Sigmoid colon (tissue), 3 donors: ENCODE measurements around the gene GALM.

ENCODE experiments used
- CTCF ChIP-seq, 4 experiments: fragments of 450-650 bp in 3 of 4; fragments of 200-600 bp in 1 of 4; IDR thresholded peaks; one replicate each; pipeline ENCODE4 v1.5.1; 2016 to 2019; ENCODE audit warnings: antibody characterized with exemption in 4 of 4, mild to moderate bottlenecking in 3 of 4, moderate library complexity in 2 of 4
- POLR2A ChIP-seq, 2 donors: fragments of 450-650 bp; IDR thresholded peaks; one replicate each; pipeline ENCODE4 v1.6.1; 2016; ENCODE audit warnings: antibody characterized with exemption in 2 of 2, mild to moderate bottlenecking in 2 of 2, moderate library complexity in 2 of 2

- TF ChIP-seq CTCF (IDR thresholded peaks at IDR 0.05) (no peak), POLR2A (IDR thresholded peaks at IDR 0.05) (no peak)
These were observed 105.7 kb downstream of the GALM start for GRCh38 chr2:38771632-38772031.
